ENCODE results near the gene ZCCHC18. TPM values are rescaled to one million over a fixed set of nuclear protein-coding genes. Genes with fewer than 3 reads are reported as not detected.
A peak's percentile ranks its signal among the peaks of the same experiment; 100 is the strongest.

ZCCHC18 gene
- total RNA-seq, 1 experiment from 2014 or later: 0.62 TPM

DNA sequence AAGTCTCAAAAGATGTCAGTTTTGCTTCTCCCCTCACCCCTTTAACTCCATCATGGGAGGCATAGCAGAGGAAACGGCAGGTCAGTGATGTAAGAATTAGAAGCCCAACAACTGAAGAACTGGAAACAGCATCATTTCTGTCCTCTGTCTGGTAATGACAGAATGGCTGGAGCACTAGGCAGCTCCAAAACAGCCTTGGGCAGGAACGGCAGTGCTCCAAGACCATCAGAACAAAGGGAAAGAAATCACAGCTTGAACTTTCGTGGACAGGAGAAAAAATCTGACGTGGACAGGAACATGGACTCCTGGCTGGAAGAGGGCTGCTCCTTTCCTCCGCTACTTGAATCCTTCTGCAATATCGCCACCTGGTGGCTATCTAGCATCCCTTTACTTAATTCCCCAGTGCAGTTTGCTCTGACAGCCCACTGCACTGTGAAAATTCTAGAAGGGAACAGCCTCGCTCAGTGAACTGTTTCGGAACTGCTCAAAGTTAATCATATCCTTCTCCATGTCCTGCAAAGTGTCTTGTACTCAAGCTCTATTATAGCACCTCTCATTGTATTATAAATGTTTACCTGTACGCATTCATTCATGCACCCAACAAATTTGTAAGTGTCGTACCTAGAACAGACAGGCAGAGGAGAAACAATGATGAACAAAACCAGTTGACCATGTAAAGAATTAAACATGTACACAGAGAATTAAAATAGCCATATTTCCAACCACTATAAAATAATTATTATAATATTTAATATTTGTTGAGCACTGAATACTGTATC, 24.1 kb downstream of the ZCCHC18 start:
- Histone ChIP-seq H3K36me3 (ENCODE audit: control insufficient read depth, insufficient read depth, low read length) (no peaks in the 10 kb centered on the region), H3K27me3 (ENCODE audit: control insufficient read depth, insufficient read depth, low read length) (no peaks in the 10 kb centered on the region), H3K9me3 (ENCODE audit: control insufficient read depth, insufficient read depth, low read depth, low read length) (no peaks in the 10 kb centered on the region), H3K27ac (ENCODE audit: low read length) (no peak overlapping the region), H3K4me1 (ENCODE audit: control insufficient read depth, insufficient read depth, low read length) (peaks cover 4% of the 10 kb centered on the region), H3K4me3 (ENCODE audit: low read depth in 2 of 2, low read length in 2 of 2) (peak overlapping the region; percentile 18 to 32; a peak in 3 of 4 replicates)
- no TSS peak for BruUV-seq (replicated peaks)
- ChIA-PET POLR2A (no interaction called here), CTCF (interaction anchor here (0.6 kb wide), 2 partner anchors 1277 to 1478 kb away, joined by 3 to 5 read pairs; no protein-coding TSS in a partner anchor)
- in situ Hi-C loops (cut with HindIII; ENCODE audit: low pct_unique_long_range_greater_than_20kb, low sequenced_read_pairs): no loop called here
- TF ChIP-seq TCF7L2 (IDR thresholded peaks at IDR 0.05; ENCODE audit: low read depth, low read length) (no peak), CTCF (IDR thresholded peaks at IDR 0.05) (peak; percentile 82)
- TF ChIP-seq, protein P1, sequence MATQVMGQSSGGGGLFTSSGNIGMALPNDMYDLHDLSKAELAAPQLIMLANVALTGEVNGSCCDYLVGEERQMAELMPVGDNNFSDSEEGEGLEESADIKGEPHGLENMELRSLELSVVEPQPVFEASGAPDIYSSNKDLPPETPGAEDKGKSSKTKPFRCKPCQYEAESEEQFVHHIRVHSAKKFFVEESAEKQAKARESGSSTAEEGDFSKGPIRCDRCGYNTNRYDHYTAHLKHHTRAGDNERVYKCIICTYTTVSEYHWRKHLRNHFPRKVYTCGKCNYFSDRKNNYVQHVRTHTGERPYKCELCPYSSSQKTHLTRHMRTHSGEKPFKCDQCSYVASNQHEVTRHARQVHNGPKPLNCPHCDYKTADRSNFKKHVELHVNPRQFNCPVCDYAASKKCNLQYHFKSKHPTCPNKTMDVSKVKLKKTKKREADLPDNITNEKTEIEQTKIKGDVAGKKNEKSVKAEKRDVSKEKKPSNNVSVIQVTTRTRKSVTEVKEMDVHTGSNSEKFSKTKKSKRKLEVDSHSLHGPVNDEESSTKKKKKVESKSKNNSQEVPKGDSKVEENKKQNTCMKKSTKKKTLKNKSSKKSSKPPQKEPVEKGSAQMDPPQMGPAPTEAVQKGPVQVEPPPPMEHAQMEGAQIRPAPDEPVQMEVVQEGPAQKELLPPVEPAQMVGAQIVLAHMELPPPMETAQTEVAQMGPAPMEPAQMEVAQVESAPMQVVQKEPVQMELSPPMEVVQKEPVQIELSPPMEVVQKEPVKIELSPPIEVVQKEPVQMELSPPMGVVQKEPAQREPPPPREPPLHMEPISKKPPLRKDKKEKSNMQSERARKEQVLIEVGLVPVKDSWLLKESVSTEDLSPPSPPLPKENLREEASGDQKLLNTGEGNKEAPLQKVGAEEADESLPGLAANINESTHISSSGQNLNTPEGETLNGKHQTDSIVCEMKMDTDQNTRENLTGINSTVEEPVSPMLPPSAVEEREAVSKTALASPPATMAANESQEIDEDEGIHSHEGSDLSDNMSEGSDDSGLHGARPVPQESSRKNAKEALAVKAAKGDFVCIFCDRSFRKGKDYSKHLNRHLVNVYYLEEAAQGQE (IDR thresholded peaks at IDR 0.05; ENCODE audit: insufficient read depth in 1 of 2, low read depth in 2 of 2, low read length in 1 of 2): no peak
- intact Hi-C loops (cut with micrococcal nuclease; ENCODE audit: unreplicated experiment): loop anchor here (1.0 to 10.0 kb wide), 2 partner anchors 38 to 292 kb away; no protein-coding TSS in a partner anchor
- ATAC-seq (peak; percentile 99), DNase-seq (ENCODE audit: low read depth, low spot score) (peak; percentile 70)

GRCh38 chrX:104137496-104137895, 25.2 kb downstream of the ZCCHC18 start:
- in situ Hi-C loops (cut with HindIII; ENCODE audit: low pct_unique_long_range_greater_than_20kb, low sequenced_read_pairs): no loop called here
- no peak for DNase-seq (ENCODE audit: low read depth, low spot score)
- POLR2A ChIA-PET: no interaction called here

More at GRCh38 chrX:104137496-104137895, 25.2 kb downstream of the ZCCHC18 start:
- TF ChIP-seq SIN3A (IDR thresholded peaks at IDR 0.05; ENCODE audit: borderline replicate concordance, insufficient read depth, low read depth, low read length): no peak
- TF ChIP-seq TCF7L2 (IDR thresholded peaks at IDR 0.05; ENCODE audit: low read depth, low read length): no peak
- TF ChIP-seq CTCF (IDR thresholded peaks at IDR 0.05): no peak
- no peak for TF ChIP-seq POLR2AphosphoS5 (IDR thresholded peaks at IDR 0.05; ENCODE audit: low read depth, low read length)
- TF ChIP-seq, protein P1 (IDR thresholded peaks at IDR 0.05; ENCODE audit: insufficient read depth in 1 of 2, low read depth in 2 of 2, low read length in 1 of 2): no peak
- BruUV-seq (replicated peaks): no TSS peak
- CTCF ChIA-PET: no interaction called here
- Histone ChIP-seq H3K9me3 (ENCODE audit: control insufficient read depth, insufficient read depth, low read depth, low read length) (no peaks in the 10 kb centered on the region), H3K36me3 (ENCODE audit: control insufficient read depth, insufficient read depth, low read length) (no peaks in the 10 kb centered on the region), H3K27ac (ENCODE audit: low read length) (no peak overlapping the region), H3K27me3 (ENCODE audit: control insufficient read depth, insufficient read depth, low read length) (no peaks in the 10 kb centered on the region), H3K4me1 (ENCODE audit: control insufficient read depth, insufficient read depth, low read length) (peaks cover 4% of the 10 kb centered on the region), H3K4me3 (ENCODE audit: low read depth in 2 of 2, low read length in 2 of 2) (no peak overlapping the region)
- intact Hi-C loops (cut with micrococcal nuclease; ENCODE audit: unreplicated experiment): loop anchor here (10.0 kb wide), 1 partner anchor 293 kb away; no protein-coding TSS in a partner anchor
- ATAC-seq: no peak

Measured in Panc1 (cell line).